GM12878 (cell line): ENCODE data around the gene RO60. TPM values are rescaled to one million over a fixed set of nuclear protein-coding genes. Genes with fewer than 3 reads are reported as not detected.

Source experiments
- ATAC-seq: fragments of 200-7000 bp; cut with Tn5 transposase; 3 replicates; pipeline ENCODE4 v1.9.1; 2020; ENCODE audit warnings: mild to moderate bottlenecking, moderate library complexity
- BruUV-seq: library from RNA; stranded (reverse); fragments of 400-500 nt; replicated peaks from 2 replicates; lab custom pipeline; 2021; lab: Mats Ljungman, UMichigan
- CTCF ChIA-PET: fragments of 300-600 bp; sonication (Branson Sonifier 250); formaldehyde crosslinking; extraction: SDS; loops from one replicate; lab custom pipeline; 2021; ENCODE audit warnings: inconsistent platforms; lab: Yijun Ruan, JAX
- POLR2A ChIA-PET: fragments of 350-600 bp; formaldehyde crosslinking; extraction: SDS; loops from one replicate; lab custom pipeline; 2021; ENCODE audit warnings: inconsistent platforms; lab: Charles Lee
- RAD21 ChIA-PET: fragments of 300-600 bp; sonication (Branson Sonifier 250); formaldehyde crosslinking; loops from one replicate; lab custom pipeline; 2023; ENCODE audit warnings: antibody characterized with exemption; ENCODE audit not compliant: unreplicated experiment; lab: Charles Lee
- SMC1A ChIA-PET: fragments of 300-600 bp; sonication (Branson Sonifier 250); formaldehyde crosslinking; loops from one replicate; lab custom pipeline; 2023; ENCODE audit not compliant: unreplicated experiment, uncharacterized antibody; lab: Charles Lee
- DNase-seq: peaks from one replicate; pipeline ENCODE4 v3.0.0-alpha.2; 2011; ENCODE audit warnings: low read depth, low spot score
- FAIRE-seq: peaks from 3 replicates; lab custom pipeline; 2011; peaks lifted over from hg19 to GRCh38; lab: Jason Lieb, UNC
- H2AFZ ChIP-seq: 2 replicates; pipeline ENCODE4 v1.6.0; 2011; ENCODE audit warnings: low read depth, low read length, control low read depth; ENCODE audit not compliant: control insufficient read depth
- H3K27ac ChIP-seq: 2 replicates; pipeline ENCODE4 v1.5.1; 2011; ENCODE audit warnings: control low read depth; ENCODE audit not compliant: control insufficient read depth, insufficient read depth
- H3K27me3 ChIP-seq, 2 experiments: replicated peaks in 1 of 2; 2 replicates each; pipeline versions ENCODE4 v1.6.0 to v1.6.1; 2011; ENCODE audit warnings: low read length in 1 of 2; ENCODE audit not compliant: control insufficient read depth in 2 of 2, insufficient read depth in 2 of 2
- H3K36me3 ChIP-seq, 2 experiments: 2 replicates each; pipeline ENCODE4 v1.5.1; 2011; ENCODE audit warnings: low read length in 1 of 2; ENCODE audit not compliant: control insufficient read depth in 2 of 2, insufficient read depth in 2 of 2
- H3K4me1 ChIP-seq: 2 replicates; pipeline ENCODE4 v1.6.1; 2011; ENCODE audit warnings: mild to moderate bottlenecking, low read length, moderate library complexity, mixed read lengths; ENCODE audit not compliant: control insufficient read depth, insufficient read depth
- H3K4me2 ChIP-seq: 2 replicates; pipeline ENCODE4 v1.6.0; 2011; ENCODE audit warnings: control low read depth; ENCODE audit not compliant: control insufficient read depth, insufficient read depth
- H3K4me3 ChIP-seq: fragments of 200-600 bp; sonication (generic); 2 replicates; pipeline ENCODE4 v1.5.1; 2016
- H3K79me2 ChIP-seq: 2 replicates; pipeline ENCODE4 v1.6.0; 2011; ENCODE audit warnings: low read length; ENCODE audit not compliant: control insufficient read depth, insufficient read depth
- H3K9ac ChIP-seq: 2 replicates; pipeline ENCODE4 v1.8.0; 2011; ENCODE audit warnings: low read length, control low read depth, mixed read lengths; ENCODE audit not compliant: control insufficient read depth, insufficient read depth
- H3K9me3 ChIP-seq: replicated peaks from 3 replicates; pipeline ENCODE4 v1.5.1; 2011; ENCODE audit warnings: mild to moderate bottlenecking, low read length; ENCODE audit not compliant: control insufficient read depth, insufficient read depth
- H4K20me1 ChIP-seq: 2 replicates; pipeline ENCODE4 v1.6.0; 2011; ENCODE audit not compliant: control insufficient read depth, insufficient read depth
- CREM ChIP-seq: IDR thresholded peaks from 2 replicates; pipeline ENCODE4 v1.6.1; 2014; ENCODE audit warnings: antibody characterized with exemption, low read depth
- FOS ChIP-seq: IDR thresholded peaks from 3 replicates; pipeline ENCODE4 v1.6.1; 2011; ENCODE audit warnings: borderline replicate concordance; ENCODE audit not compliant: insufficient read length; ENCODE audit errors: extremely low read depth
- GATAD2B ChIP-seq: fragments of 450-650 bp; conservative IDR thresholded peaks from 2 replicates; pipeline ENCODE4 v1.6.1; 2017; ENCODE audit warnings: low read depth, mild to moderate bottlenecking, moderate library complexity
- HDAC6 ChIP-seq: fragments of 200-600 bp; sonication (generic); IDR thresholded peaks from one replicate; pipeline ENCODE4 v1.8.0; 2017; ENCODE audit warnings: antibody characterized with exemption; ENCODE audit not compliant: unreplicated experiment
- IRF4 ChIP-seq: IDR thresholded peaks from 2 replicates; pipeline ENCODE4 v1.6.1; 2011; ENCODE audit warnings: low read depth, low read length
- KAT2A ChIP-seq: conservative IDR thresholded peaks from 2 replicates; pipeline ENCODE4 v1.6.1; 2011; ENCODE audit warnings: low read depth, low read length; ENCODE audit not compliant: control insufficient read depth
- MEF2B ChIP-seq: fragments of 450-650 bp; IDR thresholded peaks from 2 replicates; pipeline ENCODE4 v1.6.1; 2018; ENCODE audit warnings: mild to moderate bottlenecking, moderate library complexity; ENCODE audit not compliant: partially characterized antibody, poor library complexity, severe bottlenecking
- POLR2AphosphoS2 ChIP-seq: IDR thresholded peaks from 2 replicates; pipeline ENCODE4 v1.6.1; 2011; ENCODE audit warnings: low read depth, mild to moderate bottlenecking, low read length, improper control_type of control experiment, moderate library complexity
- SMAD5 ChIP-seq: IDR thresholded peaks from 2 replicates; pipeline ENCODE4 v1.6.1; 2016; ENCODE audit warnings: antibody characterized with exemption, low read depth
- SMARCA5 ChIP-seq: fragments of 450-650 bp; IDR thresholded peaks from 2 replicates; pipeline ENCODE4 v1.6.1; 2017; ENCODE audit warnings: mild to moderate bottlenecking
- SP1 ChIP-seq: IDR thresholded peaks from one replicate; pipeline ENCODE4 v1.6.1; 2011; ENCODE audit warnings: low read depth, low read length
- in situ Hi-C: fragments of 300-500 bp; cut with MboI; formaldehyde crosslinking; loops from 9 replicates; pipeline ENCODE4 v1.14.3; 2018; ENCODE audit warnings: mixed read lengths
- intact Hi-C: fragments of 100-400 bp; cut with micrococcal nuclease; formaldehyde crosslinking; loops from one replicate; pipeline ENCODE4 v1.14.2; 2022; ENCODE audit not compliant: unreplicated experiment
- polyA plus RNA-seq, 11 experiments: library from polyadenylated mRNA; depleted of rRNA in 4 of 11; unstranded in 6 of 11; stranded (reverse) in 5 of 11; fragments of >200 nt; fragmentation: Nextera tagmentation in 4 of 11; fragmentation: Illumina TruSeq in 1 of 11; extraction: Ambion mirVana in 4 of 11; extraction: Trizol in 1 of 11; gene quantifications; 1 replicate in 1 of 11; 2 replicates in 10 of 11; pipeline versions ENCODE4 v1.2.1 to v1.2.3, GENCODE V29; 2011 to 2016; ENCODE audit warnings: inconsistent platforms in 2 of 11, missing spikeins in 2 of 11, low read depth in 1 of 11
- total RNA-seq, 4 experiments: library from RNA; depleted of rRNA in 3 of 4; stranded (reverse); fragments of >200 nt in 3 of 4; fragmentation: Illumina TruSeq in 1 of 4; extraction: Trizol in 1 of 4; gene quantifications; 2 replicates each; pipeline versions ENCODE4 v1.2.1 to v1.2.3, GENCODE V29; 2013 to 2021
- TF ChIP-seq, protein P1 (sequence below): fragments of 450-650 bp; IDR thresholded peaks from 2 replicates; pipeline ENCODE4 v1.6.1; 2016; ENCODE audit warnings: mild to moderate bottlenecking
- TF ChIP-seq, protein P2 (sequence below): fragments of 450-650 bp; IDR thresholded peaks from 2 replicates; pipeline ENCODE4 v1.6.1; 2016; ENCODE audit warnings: mild to moderate bottlenecking, moderate library complexity, borderline replicate concordance

RO60 gene
- total and polyA plus RNA-seq, 10 of the 15 experiments (the other 5 are each of a cell fraction or from before 2014, with no cell fraction given), result 21.1 to 143 (median 83.1) TPM

- no TSS peak for BruUV-seq
- H3K4me2 ChIP-seq, result no peak overlapping the region
- ChIA-PET SMC1A (interaction anchor here (1.2 to 2.7 kb wide), 2 partner anchors 262 to 551 kb away, joined by 3 to 15 read pairs; no protein-coding TSS in a partner anchor), POLR2A (no interaction called here), CTCF (interaction anchor here (0.6 to 2.6 kb wide), 7 partner anchors 11 to 551 kb away, joined by 3 to 14 read pairs (median 6); no protein-coding TSS in a partner anchor), RAD21 (interaction anchor here (0.9 kb wide), 1 partner anchor 548 kb away, joined by 3 read pairs; no protein-coding TSS in a partner anchor)
- H2AFZ ChIP-seq, result no peak overlapping the region
- no peaks in the 10 kb centered on the region for H3K79me2 ChIP-seq
- intact Hi-C loops, result no loop called here
- TF ChIP-seq SP1 (no peak), FOS (no peak), HDAC6 (no peak), MEF2B (no peak), KAT2A (no peak), CREM (no peak), POLR2AphosphoS2 (no peak), IRF4 (no peak), GATAD2B (no peak), SMARCA5 (no peak), SMAD5 (no peak)
- TF ChIP-seq, protein P1, sequence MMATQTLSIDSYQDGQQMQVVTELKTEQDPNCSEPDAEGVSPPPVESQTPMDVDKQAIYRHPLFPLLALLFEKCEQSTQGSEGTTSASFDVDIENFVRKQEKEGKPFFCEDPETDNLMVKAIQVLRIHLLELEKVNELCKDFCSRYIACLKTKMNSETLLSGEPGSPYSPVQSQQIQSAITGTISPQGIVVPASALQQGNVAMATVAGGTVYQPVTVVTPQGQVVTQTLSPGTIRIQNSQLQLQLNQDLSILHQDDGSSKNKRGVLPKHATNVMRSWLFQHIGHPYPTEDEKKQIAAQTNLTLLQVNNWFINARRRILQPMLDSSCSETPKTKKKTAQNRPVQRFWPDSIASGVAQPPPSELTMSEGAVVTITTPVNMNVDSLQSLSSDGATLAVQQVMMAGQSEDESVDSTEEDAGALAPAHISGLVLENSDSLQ, result no peak
- TF ChIP-seq, protein P2, sequence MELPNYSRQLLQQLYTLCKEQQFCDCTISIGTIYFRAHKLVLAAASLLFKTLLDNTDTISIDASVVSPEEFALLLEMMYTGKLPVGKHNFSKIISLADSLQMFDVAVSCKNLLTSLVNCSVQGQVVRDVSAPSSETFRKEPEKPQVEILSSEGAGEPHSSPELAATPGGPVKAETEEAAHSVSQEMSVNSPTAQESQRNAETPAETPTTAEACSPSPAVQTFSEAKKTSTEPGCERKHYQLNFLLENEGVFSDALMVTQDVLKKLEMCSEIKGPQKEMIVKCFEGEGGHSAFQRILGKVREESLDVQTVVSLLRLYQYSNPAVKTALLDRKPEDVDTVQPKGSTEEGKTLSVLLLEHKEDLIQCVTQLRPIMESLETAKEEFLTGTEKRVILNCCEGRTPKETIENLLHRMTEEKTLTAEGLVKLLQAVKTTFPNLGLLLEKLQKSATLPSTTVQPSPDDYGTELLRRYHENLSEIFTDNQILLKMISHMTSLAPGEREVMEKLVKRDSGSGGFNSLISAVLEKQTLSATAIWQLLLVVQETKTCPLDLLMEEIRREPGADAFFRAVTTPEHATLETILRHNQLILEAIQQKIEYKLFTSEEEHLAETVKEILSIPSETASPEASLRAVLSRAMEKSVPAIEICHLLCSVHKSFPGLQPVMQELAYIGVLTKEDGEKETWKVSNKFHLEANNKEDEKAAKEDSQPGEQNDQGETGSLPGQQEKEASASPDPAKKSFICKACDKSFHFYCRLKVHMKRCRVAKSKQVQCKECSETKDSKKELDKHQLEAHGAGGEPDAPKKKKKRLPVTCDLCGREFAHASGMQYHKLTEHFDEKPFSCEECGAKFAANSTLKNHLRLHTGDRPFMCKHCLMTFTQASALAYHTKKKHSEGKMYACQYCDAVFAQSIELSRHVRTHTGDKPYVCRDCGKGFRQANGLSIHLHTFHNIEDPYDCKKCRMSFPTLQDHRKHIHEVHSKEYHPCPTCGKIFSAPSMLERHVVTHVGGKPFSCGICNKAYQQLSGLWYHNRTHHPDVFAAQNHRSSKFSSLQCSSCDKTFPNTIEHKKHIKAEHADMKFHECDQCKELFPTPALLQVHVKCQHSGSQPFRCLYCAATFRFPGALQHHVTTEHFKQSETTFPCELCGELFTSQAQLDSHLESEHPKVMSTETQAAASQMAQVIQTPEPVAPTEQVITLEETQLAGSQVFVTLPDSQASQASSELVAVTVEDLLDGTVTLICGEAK, result no peak
- no peak overlapping the region for H3K4me3 ChIP-seq
- DNase-seq (no peak), FAIRE-seq (no peak), ATAC-seq (no peak)
- H3K9ac ChIP-seq, result no peak overlapping the region
- no peaks in the 10 kb centered on the region for H4K20me1 ChIP-seq
- H3K27ac ChIP-seq, result no peak overlapping the region
- H3K27me3 ChIP-seq, result no peaks in the 10 kb centered on the region
- H3K9me3 ChIP-seq, result no peaks in the 10 kb centered on the region
- peaks cover 0 to 18% of the 10 kb centered on the region in 2 experiments; a peak in 2 of 4 replicates for H3K36me3 ChIP-seq
- in situ Hi-C loops, result no loop called here
- H3K4me1 ChIP-seq, result no peaks in the 10 kb centered on the region
Observed at GRCh38 chr1:193025218-193025617, 34.2 kb upstream of the RO60 start.
